ENCODE measurements around the gene HADHA. TPM values are rescaled to one million over a fixed set of nuclear protein-coding genes. Genes with fewer than 3 reads are reported as not detected.

The HADHA gene
- total RNA-seq (149 and 154 TPM in 2 replicates), polyA plus RNA-seq (197 and 223 TPM in 2 replicates)

DNA sequence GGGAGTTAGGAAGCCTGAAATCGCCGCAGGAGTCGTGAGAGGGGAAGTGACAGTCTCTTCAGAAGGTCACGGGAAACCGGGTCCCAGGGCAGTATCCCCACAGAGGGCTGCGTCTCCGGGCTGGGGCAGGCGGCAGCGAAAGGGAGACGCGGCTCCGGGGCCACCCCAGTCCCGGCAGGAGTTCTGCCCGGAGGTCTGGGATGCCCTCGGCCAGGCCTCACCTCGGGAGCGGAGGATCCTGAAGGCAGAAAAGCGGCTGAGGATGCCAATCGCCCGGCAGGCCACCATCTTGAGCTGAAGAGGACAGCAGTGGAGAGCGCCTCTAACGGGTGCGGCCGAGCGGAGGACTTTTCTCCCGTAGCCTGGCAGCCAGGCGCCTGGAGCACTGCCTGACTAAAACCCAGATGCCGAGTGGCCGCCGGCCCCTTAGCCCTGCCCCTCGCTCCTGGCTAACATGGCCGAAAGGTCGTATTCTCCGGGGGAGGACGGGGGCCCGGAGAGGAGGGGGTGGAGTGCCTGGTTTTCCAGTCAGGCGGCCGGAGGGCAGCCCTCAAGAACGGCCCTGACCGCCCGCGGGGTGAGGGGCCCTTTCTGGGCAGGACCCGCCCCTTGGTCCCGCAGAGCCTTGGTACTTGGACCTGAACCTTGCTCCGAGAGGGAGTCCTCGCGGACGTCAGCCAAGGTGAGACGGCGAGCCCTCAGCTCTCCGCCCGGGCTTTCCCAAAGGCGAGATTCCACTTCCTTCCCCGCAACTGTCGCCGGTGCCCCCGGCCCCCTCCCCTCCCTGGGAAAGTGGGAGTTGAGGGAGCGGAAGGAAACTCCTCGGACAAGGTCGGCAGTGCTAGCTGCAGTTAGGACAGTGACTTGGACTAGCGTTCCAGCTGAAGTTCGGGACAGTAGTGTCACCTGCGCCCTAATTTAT, at the start of gene HADHA, which contains the start of gene HADHB:
Gene HADHA, minus strand, starts transcription at position 324 of the 922 bp plus-strand sequence. Its CDS starts 36 bp downstream, at position 288.
Gene HADHB, plus strand, starts transcription at position 631 of the 922 bp plus-strand sequence. CDS start 9,316 bp downstream, outside the sequence.
- Histone ChIP-seq H3K36me3 (no peaks in the 10 kb centered on the region), H3K4me3 (peak within 1 kb of the TSS; percentile 93), H3K4me1 (ENCODE audit: low read depth) (peaks cover 15% of the 10 kb centered on the region), H3K27ac (peak within 1 kb of the TSS; percentile 99), H3K9me3 (ENCODE audit: low read depth) (no peaks in the 10 kb centered on the region), H3K27me3 (no peaks in the 10 kb centered on the region)
- TF ChIP-seq, protein P1, sequence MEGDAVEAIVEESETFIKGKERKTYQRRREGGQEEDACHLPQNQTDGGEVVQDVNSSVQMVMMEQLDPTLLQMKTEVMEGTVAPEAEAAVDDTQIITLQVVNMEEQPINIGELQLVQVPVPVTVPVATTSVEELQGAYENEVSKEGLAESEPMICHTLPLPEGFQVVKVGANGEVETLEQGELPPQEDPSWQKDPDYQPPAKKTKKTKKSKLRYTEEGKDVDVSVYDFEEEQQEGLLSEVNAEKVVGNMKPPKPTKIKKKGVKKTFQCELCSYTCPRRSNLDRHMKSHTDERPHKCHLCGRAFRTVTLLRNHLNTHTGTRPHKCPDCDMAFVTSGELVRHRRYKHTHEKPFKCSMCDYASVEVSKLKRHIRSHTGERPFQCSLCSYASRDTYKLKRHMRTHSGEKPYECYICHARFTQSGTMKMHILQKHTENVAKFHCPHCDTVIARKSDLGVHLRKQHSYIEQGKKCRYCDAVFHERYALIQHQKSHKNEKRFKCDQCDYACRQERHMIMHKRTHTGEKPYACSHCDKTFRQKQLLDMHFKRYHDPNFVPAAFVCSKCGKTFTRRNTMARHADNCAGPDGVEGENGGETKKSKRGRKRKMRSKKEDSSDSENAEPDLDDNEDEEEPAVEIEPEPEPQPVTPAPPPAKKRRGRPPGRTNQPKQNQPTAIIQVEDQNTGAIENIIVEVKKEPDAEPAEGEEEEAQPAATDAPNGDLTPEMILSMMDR (IDR thresholded peaks at IDR 0.05; ENCODE audit: low read depth, low read length) = peak; percentile 25
- DNase-seq (ENCODE audit: low read depth in 1 of 2, low spot score in 1 of 2) = peak; percentile 94 to 96

DNA sequence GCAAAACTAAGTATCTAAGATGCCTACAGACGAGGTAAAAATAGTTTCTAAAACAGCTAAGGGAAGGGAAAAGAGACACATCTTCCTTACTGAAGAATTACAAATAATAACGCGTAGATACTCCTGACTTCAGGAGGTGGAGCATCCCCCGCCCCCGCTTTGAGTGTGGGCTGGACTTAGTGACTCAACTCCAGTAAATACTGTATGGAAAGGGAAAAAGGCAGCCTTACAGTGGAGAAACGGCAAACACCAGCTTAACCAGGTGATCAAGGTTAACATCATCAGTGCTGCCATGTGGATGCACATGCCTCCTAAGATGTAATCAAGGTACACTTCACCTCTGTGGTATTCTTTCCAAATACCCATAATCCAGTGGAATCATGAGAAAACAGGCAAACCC, 48.2 kb upstream of the HADHA start:
- TF ChIP-seq, protein P1 (IDR thresholded peaks at IDR 0.05; ENCODE audit: low read depth, low read length) = no peak
- DNase-seq (ENCODE audit: low read depth in 1 of 2, low spot score in 1 of 2) = peak in 1 of 2 donors; percentile 50
- no peak overlapping the region for H3K27ac ChIP-seq
- no peak overlapping the region for H3K4me3 ChIP-seq
- H3K27me3 ChIP-seq = peaks cover 15% of the 10 kb centered on the region
- H3K36me3 ChIP-seq = peaks cover 20% of the 10 kb centered on the region
- no peaks in the 10 kb centered on the region for H3K4me1 ChIP-seq (ENCODE audit: low read depth)
- no peaks in the 10 kb centered on the region for H3K9me3 ChIP-seq (ENCODE audit: low read depth)

DNA sequence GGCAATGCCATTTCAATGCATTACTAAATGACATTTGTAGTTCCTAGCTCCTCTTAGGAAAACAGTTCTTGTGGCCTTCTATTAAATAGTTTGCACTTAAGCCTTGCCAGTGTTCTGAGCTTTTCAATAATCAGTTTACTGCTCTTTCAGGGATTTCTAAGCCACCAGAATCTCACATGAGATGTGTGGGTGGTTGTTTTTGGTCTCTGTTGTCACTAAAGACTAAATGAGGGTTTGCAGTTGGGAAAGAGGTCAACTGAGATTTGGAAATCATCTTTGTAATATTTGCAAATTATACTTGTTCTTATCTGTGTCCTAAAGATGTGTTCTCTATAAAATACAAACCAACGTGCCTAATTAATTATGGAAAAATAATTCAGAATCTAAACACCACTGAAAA, 45.6 kb upstream of the HADHA start:
- Histone ChIP-seq H3K27ac (no peak overlapping the region), H3K27me3 (no peaks in the 10 kb centered on the region), H3K4me3 (no peak overlapping the region), H3K9me3 (ENCODE audit: low read depth) (no peaks in the 10 kb centered on the region), H3K36me3 (peaks cover 31% of the 10 kb centered on the region), H3K4me1 (ENCODE audit: low read depth) (no peaks in the 10 kb centered on the region)
- TF ChIP-seq, protein P1 (IDR thresholded peaks at IDR 0.05; ENCODE audit: low read depth, low read length) = no peak
- no peak for DNase-seq (ENCODE audit: low read depth in 1 of 2, low spot score in 1 of 2)

DNA sequence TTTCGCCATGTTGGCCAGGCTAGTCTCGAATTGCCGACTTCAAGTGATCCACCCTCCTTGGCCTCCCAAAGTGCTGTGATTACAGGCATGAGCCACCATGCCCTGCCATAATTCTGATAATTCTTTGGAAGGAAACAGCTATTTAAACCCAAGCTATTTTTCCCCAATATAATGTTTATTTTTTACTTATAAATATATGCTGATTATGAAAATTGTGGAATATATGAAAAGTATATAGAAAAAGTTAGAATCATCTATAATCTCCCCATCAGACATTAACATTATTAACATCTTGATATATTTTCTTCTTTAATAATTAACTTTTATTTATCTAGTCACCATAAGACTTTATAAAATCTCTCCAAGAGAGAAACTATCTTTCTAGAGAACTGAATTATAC, 41.5 kb upstream of the HADHA start:
- Histone ChIP-seq H3K27me3 (no peaks in the 10 kb centered on the region), H3K4me1 (ENCODE audit: low read depth) (no peaks in the 10 kb centered on the region), H3K27ac (no peak overlapping the region), H3K4me3 (no peak overlapping the region), H3K9me3 (ENCODE audit: low read depth) (no peaks in the 10 kb centered on the region), H3K36me3 (peaks cover 63% of the 10 kb centered on the region)
- TF ChIP-seq, protein P1 (IDR thresholded peaks at IDR 0.05; ENCODE audit: low read depth, low read length) = no peak
- DNase-seq (ENCODE audit: low read depth in 1 of 2, low spot score in 1 of 2) = no peak

DNA sequence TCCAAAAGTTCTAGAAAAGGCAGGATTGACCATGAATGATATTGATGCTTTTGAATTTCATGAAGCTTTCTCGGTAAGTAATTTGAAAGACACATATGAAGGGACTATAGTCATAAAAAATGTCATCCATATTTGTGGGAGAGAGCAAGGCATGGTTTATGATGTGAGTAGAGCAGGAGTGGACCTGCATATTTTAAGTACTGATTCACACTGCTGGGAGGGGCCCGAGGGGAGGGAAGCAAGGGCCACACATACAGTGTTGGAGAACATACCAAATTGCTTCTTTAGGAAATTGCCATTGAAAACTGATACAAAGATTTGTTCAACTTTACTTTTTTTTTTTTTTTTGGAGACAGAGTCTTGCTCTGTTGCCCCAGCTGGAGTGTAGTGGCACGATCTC, 39.7 kb upstream of the HADHA start:
- Histone ChIP-seq H3K9me3 (ENCODE audit: low read depth) (no peaks in the 10 kb centered on the region), H3K36me3 (peaks cover 65% of the 10 kb centered on the region), H3K27ac (no peak overlapping the region), H3K4me3 (no peak overlapping the region), H3K4me1 (ENCODE audit: low read depth) (no peaks in the 10 kb centered on the region), H3K27me3 (no peaks in the 10 kb centered on the region)
- TF ChIP-seq, protein P1 (IDR thresholded peaks at IDR 0.05; ENCODE audit: low read depth, low read length) = no peak
- peak in 1 of 2 donors; percentile 17 for DNase-seq (ENCODE audit: low read depth in 1 of 2, low spot score in 1 of 2)
